MM.1S (cell line): ENCODE measurements around the gene CD163.

Experiments
- DNase-seq: peaks from one replicate; pipeline ENCODE4 v3.0.0-alpha.2; 2015
- H2AFZ ChIP-seq: fragments of 300-600 bp; sonication (generic); 2 replicates; pipeline ENCODE4 v1.6.0; 2016; ENCODE audit warnings: antibody characterized with exemption, low read length
- H3F3A ChIP-seq: fragments of 300-600 bp; sonication (generic); 2 replicates; pipeline ENCODE4 v1.6.1; 2016; ENCODE audit warnings: mild to moderate bottlenecking, antibody characterized with exemption, low read length, moderate library complexity, mixed read lengths; ENCODE audit not compliant: insufficient read depth
- H3K27ac ChIP-seq: fragments of 300-600 bp; sonication (generic); 2 replicates; pipeline ENCODE4 v1.5.1; 2016; ENCODE audit warnings: mild to moderate bottlenecking, low read length
- H3K27me3 ChIP-seq: fragments of 300-600 bp; sonication (generic); replicated peaks from 2 replicates; pipeline ENCODE4 v1.6.0; 2016; ENCODE audit warnings: low read length; ENCODE audit not compliant: insufficient read depth
- H3K36me3 ChIP-seq: fragments of 300-600 bp; sonication (generic); replicated peaks from 2 replicates; pipeline ENCODE4 v1.6.1; 2016; ENCODE audit warnings: mild to moderate bottlenecking, low read length, mixed read lengths; ENCODE audit not compliant: insufficient read depth
- H3K4me1 ChIP-seq: fragments of 300-600 bp; sonication (generic); 2 replicates; pipeline ENCODE4 v1.6.1; 2016; ENCODE audit warnings: low read length, mixed read lengths
- H3K4me2 ChIP-seq: fragments of 300-600 bp; sonication (generic); 2 replicates; pipeline ENCODE4 v1.6.0; 2016; ENCODE audit warnings: low read depth, low read length
- H3K4me3 ChIP-seq: fragments of 300-600 bp; sonication (generic); 2 replicates; pipeline ENCODE4 v1.5.1; 2016; ENCODE audit warnings: low read length, mixed read lengths
- H3K79me2 ChIP-seq: fragments of 300-600 bp; sonication (generic); 2 replicates; pipeline ENCODE4 v1.6.1; 2016; ENCODE audit warnings: mixed run types, low read length, mixed read lengths
- H3K9ac ChIP-seq: fragments of 300-600 bp; sonication (generic); 2 replicates; pipeline ENCODE4 v1.6.1; 2016; ENCODE audit warnings: low read length, mixed read lengths
- H3K9me2 ChIP-seq: fragments of 300-600 bp; sonication (generic); replicated peaks from 2 replicates; pipeline ENCODE4 v1.6.1; 2016; ENCODE audit warnings: mild to moderate bottlenecking, low read length, mixed read lengths; ENCODE audit not compliant: insufficient read depth
- H3K9me3 ChIP-seq: fragments of 300-600 bp; sonication (generic); replicated peaks from 2 replicates; pipeline ENCODE4 v1.6.1; 2016; ENCODE audit warnings: mild to moderate bottlenecking, low read length, mixed read lengths; ENCODE audit not compliant: insufficient read depth
- H4K20me1 ChIP-seq: fragments of 300-600 bp; sonication (generic); 2 replicates; pipeline ENCODE4 v1.6.1; 2016; ENCODE audit warnings: mild to moderate bottlenecking, low read length, moderate library complexity, mixed read lengths; ENCODE audit not compliant: insufficient read depth
- EZH2 ChIP-seq: fragments of 300-600 bp; sonication (generic); optimal IDR thresholded peaks from 2 replicates; pipeline ENCODE3; 2017; ENCODE audit warnings: low read depth, mild to moderate bottlenecking, antibody characterized with exemption, low read length, mixed read lengths
- EZH2phosphoT487 ChIP-seq: fragments of 300-600 bp; sonication (generic); IDR thresholded peaks from 2 replicates; pipeline ENCODE4 v1.6.1; 2018; ENCODE audit warnings: antibody characterized with exemption, low read length
- TF ChIP-seq, protein P1 (sequence below): fragments of 300-600 bp; sonication (generic); IDR thresholded peaks from 2 replicates; pipeline ENCODE4 v1.5.1; 2016; ENCODE audit warnings: antibody characterized with exemption, low read length, mixed read lengths

CD163 gene

DNA sequence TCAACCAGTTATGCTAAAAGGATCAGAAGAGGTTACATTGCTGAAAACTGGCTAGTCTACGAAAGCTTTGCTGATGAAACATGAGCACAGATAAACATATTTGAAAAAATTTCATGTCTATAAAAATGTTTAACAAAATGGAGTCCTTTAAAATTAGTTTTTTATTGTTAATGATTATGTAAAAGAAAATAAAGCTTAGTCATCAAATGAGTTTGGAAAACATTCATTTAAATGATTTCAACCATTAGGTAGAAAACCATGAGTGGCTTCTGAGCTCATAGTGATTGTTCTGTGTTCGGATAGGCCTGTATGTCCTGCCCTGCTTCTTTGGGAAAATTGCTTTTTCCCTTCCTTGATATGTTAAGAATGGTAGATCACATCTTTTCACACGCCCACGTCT lies 59.0 kb downstream of the CD163 start:
- no peaks in the 10 kb centered on the region for H3F3A ChIP-seq
- H3K36me3 ChIP-seq: no peaks in the 10 kb centered on the region
- H3K27me3 ChIP-seq: no peaks in the 10 kb centered on the region
- no peaks in the 10 kb centered on the region for H3K4me1 ChIP-seq
- no peak overlapping the region for H2AFZ ChIP-seq
- H3K9me3 ChIP-seq: no peaks in the 10 kb centered on the region
- no peaks in the 10 kb centered on the region for H4K20me1 ChIP-seq
- H3K4me3 ChIP-seq: no peak overlapping the region
- no peaks in the 10 kb centered on the region for H3K79me2 ChIP-seq
- DNase-seq: no peak
- H3K27ac ChIP-seq: no peak overlapping the region
- H3K9me2 ChIP-seq: no peaks in the 10 kb centered on the region
- H3K4me2 ChIP-seq: no peak overlapping the region
- TF ChIP-seq, protein P1, sequence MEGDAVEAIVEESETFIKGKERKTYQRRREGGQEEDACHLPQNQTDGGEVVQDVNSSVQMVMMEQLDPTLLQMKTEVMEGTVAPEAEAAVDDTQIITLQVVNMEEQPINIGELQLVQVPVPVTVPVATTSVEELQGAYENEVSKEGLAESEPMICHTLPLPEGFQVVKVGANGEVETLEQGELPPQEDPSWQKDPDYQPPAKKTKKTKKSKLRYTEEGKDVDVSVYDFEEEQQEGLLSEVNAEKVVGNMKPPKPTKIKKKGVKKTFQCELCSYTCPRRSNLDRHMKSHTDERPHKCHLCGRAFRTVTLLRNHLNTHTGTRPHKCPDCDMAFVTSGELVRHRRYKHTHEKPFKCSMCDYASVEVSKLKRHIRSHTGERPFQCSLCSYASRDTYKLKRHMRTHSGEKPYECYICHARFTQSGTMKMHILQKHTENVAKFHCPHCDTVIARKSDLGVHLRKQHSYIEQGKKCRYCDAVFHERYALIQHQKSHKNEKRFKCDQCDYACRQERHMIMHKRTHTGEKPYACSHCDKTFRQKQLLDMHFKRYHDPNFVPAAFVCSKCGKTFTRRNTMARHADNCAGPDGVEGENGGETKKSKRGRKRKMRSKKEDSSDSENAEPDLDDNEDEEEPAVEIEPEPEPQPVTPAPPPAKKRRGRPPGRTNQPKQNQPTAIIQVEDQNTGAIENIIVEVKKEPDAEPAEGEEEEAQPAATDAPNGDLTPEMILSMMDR: no peak
- no peak for TF ChIP-seq EZH2
- no peak for TF ChIP-seq EZH2phosphoT487
- H3K9ac ChIP-seq: no peak overlapping the region

DNA sequence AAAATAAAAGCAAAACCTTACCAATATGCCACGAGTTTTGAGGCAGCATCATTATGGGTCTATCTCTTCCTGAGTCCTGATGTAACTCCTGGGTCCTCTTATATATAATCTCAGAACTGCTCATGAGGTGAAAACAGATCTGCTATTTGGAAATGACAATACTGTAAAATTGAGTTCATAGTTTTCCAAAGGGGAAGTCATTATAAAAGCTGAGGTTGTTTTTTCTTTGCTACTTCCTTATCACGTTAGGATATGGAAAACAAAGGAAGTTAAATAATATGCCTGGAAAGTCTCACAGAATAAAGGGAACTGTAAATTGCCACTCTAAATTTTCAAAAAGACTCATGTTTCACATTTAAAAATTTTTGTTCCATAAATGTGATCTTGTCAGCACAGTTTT lies 59.5 kb downstream of the CD163 start, which contains the start of gene CD163L1:
Gene CD163L1, minus strand, starts transcription at position 78 of the 400 bp plus-strand sequence. Its CDS starts 26 bp downstream, at position 52.
- TF ChIP-seq EZH2: no peak
- TF ChIP-seq EZH2phosphoT487: no peak
- TF ChIP-seq, protein P1: no peak
- no peaks in the 10 kb centered on the region for H3K4me1 ChIP-seq
- no peak within 1 kb of the TSS for H3K27ac ChIP-seq
- no peaks in the 10 kb centered on the region for H3K79me2 ChIP-seq
- no peaks in the 10 kb centered on the region for H4K20me1 ChIP-seq
- H2AFZ ChIP-seq: no peak within 1 kb of the TSS
- no peaks in the 10 kb centered on the region for H3K9me2 ChIP-seq
- H3K9me3 ChIP-seq: no peaks in the 10 kb centered on the region
- no peak within 1 kb of the TSS for H3K4me2 ChIP-seq
- no peaks in the 10 kb centered on the region for H3K27me3 ChIP-seq
- no peak within 1 kb of the TSS for H3K9ac ChIP-seq
- no peak within 1 kb of the TSS for H3K4me3 ChIP-seq
- H3K36me3 ChIP-seq: no peaks in the 10 kb centered on the region
- no peak for DNase-seq
- H3F3A ChIP-seq: no peaks in the 10 kb centered on the region

GRCh38 chr12:7441216-7441615 lies 62.4 kb downstream of the CD163 start:
- no peaks in the 10 kb centered on the region for H3K27me3 ChIP-seq
- H3K9ac ChIP-seq: no peak overlapping the region
- no peaks in the 10 kb centered on the region for H3K4me1 ChIP-seq
- H3K9me3 ChIP-seq: no peaks in the 10 kb centered on the region
- H3K9me2 ChIP-seq: no peaks in the 10 kb centered on the region
- no peak overlapping the region for H3K27ac ChIP-seq
- H3K79me2 ChIP-seq: no peaks in the 10 kb centered on the region
- H3K36me3 ChIP-seq: no peaks in the 10 kb centered on the region
- H3K4me3 ChIP-seq: no peak overlapping the region
- no peaks in the 10 kb centered on the region for H3F3A ChIP-seq
- no peak overlapping the region for H3K4me2 ChIP-seq
- H2AFZ ChIP-seq: no peak overlapping the region
- no peaks in the 10 kb centered on the region for H4K20me1 ChIP-seq
- TF ChIP-seq, protein P1: no peak
- no peak for TF ChIP-seq EZH2phosphoT487
- no peak for DNase-seq
